SJCRH30 (cell line): ENCODE data around the gene TFG. TPM values are rescaled to one million over a fixed set of nuclear protein-coding genes. Genes with fewer than 3 reads are reported as not detected.
"Not testable (repeated sequence)": the region's sequence is repeated elsewhere in the genome, so short reads cannot be mapped to it uniquely, and the experiment has no call there.

Source experiments
- DNase-seq, 2 experiments: peaks; one replicate each; pipeline ENCODE4 v3.0.0-alpha.2; 2015 to 2020
- H3K27ac ChIP-seq: fragments of 250-450 bp; sonication (Bioruptor Pico); 2 replicates; pipeline ENCODE4 v1.5.1; 2020; ENCODE audit warnings: mild to moderate bottlenecking, moderate library complexity
- H3K27me3 ChIP-seq: fragments of 250-450 bp; sonication (Bioruptor Pico); 2 replicates; pipeline ENCODE4 v1.5.1; 2020; ENCODE audit warnings: mild to moderate bottlenecking, moderate library complexity
- H3K36me3 ChIP-seq: fragments of 250-450 bp; sonication (Bioruptor Pico); 2 replicates; pipeline ENCODE4 v1.5.1; 2020; ENCODE audit warnings: mild to moderate bottlenecking, moderate library complexity
- H3K4me1 ChIP-seq: fragments of 250-450 bp; sonication (Bioruptor Pico); 2 replicates; pipeline ENCODE4 v1.5.1; 2020; ENCODE audit warnings: mild to moderate bottlenecking, moderate library complexity
- H3K4me3 ChIP-seq: fragments of 250-450 bp; sonication (Bioruptor Pico); 2 replicates; pipeline ENCODE4 v1.5.1; 2020; ENCODE audit warnings: mild to moderate bottlenecking, moderate library complexity
- H3K9me3 ChIP-seq: fragments of 250-450 bp; sonication (Bioruptor Pico); replicated peaks from 2 replicates; pipeline ENCODE4 v1.5.1; 2020; ENCODE audit warnings: mild to moderate bottlenecking, moderate library complexity
- total RNA-seq: library from RNA; depleted of rRNA; stranded (reverse); fragments of >200 nt; shearing (Covaris generic); gene quantifications from 2 replicates; pipeline ENCODE4 v1.2.3, GENCODE V29; 2014; rRNA removed

TFG gene
- total RNA-seq, result 161 and 184 TPM in 2 replicates

DNA sequence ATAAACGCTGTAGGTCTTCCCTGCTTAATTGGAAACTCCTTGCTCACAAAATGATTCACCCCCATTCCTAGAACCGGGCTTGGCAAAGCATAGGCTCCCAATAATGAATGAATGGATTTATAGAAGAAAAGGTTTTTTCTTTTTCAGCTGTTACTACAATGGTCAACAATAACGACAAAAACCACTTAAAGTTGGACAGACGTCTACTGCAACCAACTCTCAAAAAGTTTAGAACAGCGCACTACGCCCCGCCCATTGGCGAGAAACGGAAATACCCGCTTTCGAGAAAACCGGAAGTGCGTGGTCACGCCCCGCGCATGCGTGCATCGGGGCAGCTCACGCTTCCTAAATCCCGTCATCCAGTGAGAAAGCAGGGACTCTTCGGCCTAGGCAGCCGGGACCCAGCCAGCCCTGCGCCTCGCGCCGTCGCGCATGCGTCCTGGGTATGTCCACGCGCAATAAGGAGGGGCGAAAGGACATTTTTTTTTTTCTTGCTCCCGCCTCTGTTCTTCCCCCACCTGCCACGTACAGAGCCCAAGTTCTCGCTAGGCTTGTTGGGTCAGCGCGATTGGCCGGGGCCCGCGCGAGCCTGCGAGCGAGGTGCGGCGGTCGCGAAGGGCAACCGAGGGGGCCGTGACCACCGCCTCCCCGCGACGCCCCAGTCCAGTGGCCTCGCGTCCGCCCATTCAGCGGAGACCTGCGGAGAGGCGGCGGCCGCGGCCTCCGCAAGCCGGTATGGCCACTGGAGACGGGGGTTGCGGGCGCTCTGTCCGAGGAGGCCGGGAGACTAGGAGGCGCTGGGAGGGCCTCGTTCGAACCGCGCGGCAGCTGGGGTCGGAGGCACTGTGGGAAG, at the start of gene TFG:
TSS of gene TFG (plus strand) at position 506 of the 853 bp plus-strand sequence. CDS start 4,192 bp downstream, outside the sequence.
- peak; percentile 99 to 100 for DNase-seq
- peak within 1 kb of the TSS; percentile 87 for H3K4me3 ChIP-seq
- H3K4me1 ChIP-seq, result peaks cover 3% of the 10 kb centered on the region; the same call in 1 of the 2 replicates
- no peaks in the 10 kb centered on the region for H3K27me3 ChIP-seq
- peaks cover 17% of the 10 kb centered on the region for H3K36me3 ChIP-seq
- H3K27ac ChIP-seq, result peak within 1 kb of the TSS; percentile 81
- no peaks in the 10 kb centered on the region for H3K9me3 ChIP-seq

GRCh38 chr3:100661294-100661693, 48.0 kb upstream of the TFG start:
- H3K4me1 ChIP-seq, DNase-seq, H3K4me3 ChIP-seq, H3K27ac ChIP-seq, H3K9me3 ChIP-seq, H3K36me3 ChIP-seq, H3K27me3 ChIP-seq: not testable (repeated sequence)

DNA sequence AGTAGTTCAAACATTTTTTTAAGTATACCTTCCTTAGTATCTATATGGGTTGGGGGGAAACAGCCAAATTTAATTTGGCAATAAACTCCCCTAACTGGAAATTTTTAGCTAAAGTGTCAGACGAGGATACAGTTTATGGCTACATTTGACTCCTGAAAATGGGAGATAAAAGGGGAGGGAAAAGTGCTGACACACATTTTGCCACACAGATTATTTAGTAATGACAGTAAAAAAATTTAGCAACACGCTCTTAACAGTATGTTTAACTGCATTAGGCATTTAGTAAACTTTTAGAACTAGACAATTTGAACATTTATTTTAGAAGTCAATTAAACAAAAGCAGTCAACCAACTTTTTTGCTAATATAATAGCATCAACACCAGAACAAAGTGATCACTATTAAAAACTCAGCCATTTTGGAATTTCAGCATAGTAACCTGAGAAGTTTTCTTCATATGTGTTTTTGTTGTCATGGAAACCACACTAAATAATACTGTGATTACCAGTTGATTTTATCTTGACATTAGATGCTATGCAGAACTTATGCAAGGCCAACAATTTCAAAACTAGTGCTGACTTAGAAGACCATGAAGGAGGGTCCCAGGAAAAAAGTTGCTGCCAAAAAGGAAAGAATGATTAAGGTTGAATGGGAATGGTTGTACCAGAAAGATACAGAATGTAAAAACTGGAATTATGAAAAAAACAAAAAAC, 47.0 kb upstream of the TFG start:
- Histone ChIP-seq H3K36me3 (no peaks in the 10 kb centered on the region), H3K4me1 (no peaks in the 10 kb centered on the region), H3K4me3 (no peak overlapping the region), H3K9me3 (no peaks in the 10 kb centered on the region), H3K27me3 (no peaks in the 10 kb centered on the region), H3K27ac (no peak overlapping the region)
- DNase-seq, result no peak

DNA sequence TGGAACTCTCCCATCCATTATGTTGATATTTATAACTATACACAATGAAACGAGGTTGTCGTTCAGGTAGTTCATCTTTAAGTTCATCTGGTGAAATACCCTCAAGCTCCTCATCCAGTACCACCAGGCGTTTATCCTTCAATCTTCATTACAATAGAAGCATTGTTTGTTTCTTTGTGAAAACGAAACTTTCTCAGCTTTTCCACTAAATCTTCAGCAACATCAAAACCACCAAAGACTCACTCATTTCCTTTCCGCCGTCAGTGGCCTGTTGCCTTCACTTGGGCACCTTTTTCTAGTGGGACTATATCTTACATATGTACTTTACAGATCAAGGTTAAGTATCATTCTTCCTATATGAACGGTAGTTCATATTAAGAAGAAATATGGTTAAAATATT, 44.1 kb upstream of the TFG start:
- H3K4me3 ChIP-seq, result peak overlapping the region; percentile 17; the same call in 1 of the 2 replicates
- no peaks in the 10 kb centered on the region for H3K27me3 ChIP-seq
- no peaks in the 10 kb centered on the region for H3K4me1 ChIP-seq
- peak in 1 of 2 experiments; percentile 16 for DNase-seq
- no peak overlapping the region for H3K27ac ChIP-seq
- 0 out of 2 replicates have a peak, but pooled peaks cover 2% of the 10 kb centered on the region for H3K9me3 ChIP-seq
- H3K36me3 ChIP-seq, result no peaks in the 10 kb centered on the region

GRCh38 chr3:100666699-100667098, 42.6 kb upstream of the TFG start:
- H3K4me3 ChIP-seq, H3K27ac ChIP-seq, H3K36me3 ChIP-seq, H3K4me1 ChIP-seq, H3K27me3 ChIP-seq, DNase-seq: not testable (repeated sequence)
- H3K9me3 ChIP-seq, result peaks cover 11% of the 10 kb centered on the region; the same call in 1 of the 2 replicates

DNA sequence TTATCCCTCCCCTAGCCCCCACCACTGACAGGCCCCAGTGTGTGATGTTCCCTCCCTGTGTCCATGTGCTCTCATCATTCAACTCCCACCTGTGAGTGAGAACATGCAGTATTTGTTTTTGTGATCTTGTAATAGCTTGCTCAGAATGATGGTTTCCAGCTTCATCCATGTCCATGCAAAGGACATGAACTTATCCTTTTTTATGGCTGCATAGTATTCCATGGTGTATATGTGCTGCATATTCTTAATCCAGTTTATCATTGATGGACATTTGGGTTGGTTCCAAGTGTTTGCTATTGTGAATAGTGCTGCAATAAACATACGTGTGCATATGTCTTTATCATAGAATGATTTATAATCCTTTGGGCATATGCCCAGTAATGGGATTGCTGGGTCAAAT, 42.0 kb upstream of the TFG start:
- not testable (repeated sequence) for DNase-seq, H3K4me1 ChIP-seq, H3K27me3 ChIP-seq, H3K27ac ChIP-seq, H3K36me3 ChIP-seq, H3K4me3 ChIP-seq
- peaks cover 11% of the 10 kb centered on the region; the same call in 1 of the 2 replicates for H3K9me3 ChIP-seq

GRCh38 chr3:100670995-100671394, 38.3 kb upstream of the TFG start:
- not testable (repeated sequence) for H3K27ac ChIP-seq, H3K36me3 ChIP-seq, H3K4me3 ChIP-seq, H3K27me3 ChIP-seq, H3K4me1 ChIP-seq, DNase-seq
- peaks cover 11% of the 10 kb centered on the region; the same call in 1 of the 2 replicates for H3K9me3 ChIP-seq

DNA sequence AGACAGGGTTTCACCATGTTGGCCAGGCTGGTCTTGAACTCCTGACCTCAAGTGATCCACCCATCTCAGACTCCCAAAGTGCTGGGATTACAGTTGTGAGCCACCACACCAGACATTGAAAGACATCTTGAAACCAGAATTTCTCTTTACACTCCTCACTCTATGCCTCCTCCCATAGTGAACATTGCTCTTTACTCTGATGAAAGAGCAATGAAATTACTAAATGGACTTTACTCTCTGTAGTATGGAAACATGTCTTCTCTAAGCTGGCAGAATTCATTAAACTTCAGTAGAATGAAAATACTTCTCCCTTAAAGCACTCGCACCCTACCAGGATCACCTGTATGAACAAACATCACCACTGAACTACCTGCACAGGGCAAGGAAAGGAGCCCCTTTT, 27.8 kb upstream of the TFG start:
- DNase-seq, result no peak
- Histone ChIP-seq H3K9me3 (peaks cover 2% of the 10 kb centered on the region; the same call in 1 of the 2 replicates), H3K4me1 (no peaks in the 10 kb centered on the region), H3K36me3 (no peaks in the 10 kb centered on the region), H3K4me3 (no peak overlapping the region), H3K27me3 (no peaks in the 10 kb centered on the region), H3K27ac (no peak overlapping the region)

GRCh38 chr3:100682056-100682853, 27.0 kb upstream of the TFG start:
- Histone ChIP-seq H3K4me1 (no peaks in the 10 kb centered on the region), H3K36me3 (no peaks in the 10 kb centered on the region), H3K9me3 (peaks cover 2% of the 10 kb centered on the region; the same call in 1 of the 2 replicates), H3K27ac (no peak overlapping the region), H3K4me3 (no peak overlapping the region), H3K27me3 (no peaks in the 10 kb centered on the region)
- DNase-seq, result no peak

- H3K9me3 ChIP-seq, result peaks cover 2% of the 10 kb centered on the region; the same call in 1 of the 2 replicates
- no peaks in the 10 kb centered on the region for H3K36me3 ChIP-seq
- H3K27ac ChIP-seq, result no peak overlapping the region
- DNase-seq, result no peak
- no peaks in the 10 kb centered on the region for H3K27me3 ChIP-seq
- H3K4me1 ChIP-seq, result no peaks in the 10 kb centered on the region
- H3K4me3 ChIP-seq, result no peak overlapping the region
Observed at GRCh38 chr3:100682854-100683760, 26.2 kb upstream of the TFG start.

DNA sequence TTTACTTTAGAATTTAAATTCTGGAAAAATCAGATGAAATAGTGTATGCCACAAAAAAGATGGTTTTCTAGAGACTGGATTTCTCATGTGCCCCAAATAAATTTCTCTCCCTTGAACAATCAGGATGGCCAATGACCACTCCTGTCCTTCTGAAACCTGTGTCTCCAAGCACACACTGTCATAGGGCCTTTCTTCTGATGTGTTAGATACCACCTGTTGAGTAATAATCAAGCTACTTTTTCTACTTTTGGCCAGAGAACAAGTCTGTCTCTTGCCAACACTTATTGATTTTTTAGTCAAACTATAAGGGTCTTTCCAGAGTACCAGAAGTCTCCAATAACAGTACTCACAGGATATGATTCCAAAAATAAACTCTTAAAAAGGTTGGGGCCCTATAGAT, 16.1 kb upstream of the TFG start:
- Histone ChIP-seq H3K4me3 (no peak overlapping the region), H3K36me3 (no peaks in the 10 kb centered on the region), H3K4me1 (peaks cover 24% of the 10 kb centered on the region), H3K27ac (no peak overlapping the region), H3K9me3 (0 out of 2 replicates have a peak, but pooled peaks cover 3% of the 10 kb centered on the region), H3K27me3 (no peaks in the 10 kb centered on the region)
- no peak for DNase-seq

- Histone ChIP-seq H3K36me3 (no peaks in the 10 kb centered on the region), H3K27me3 (no peaks in the 10 kb centered on the region), H3K9me3 (no peaks in the 10 kb centered on the region), H3K4me1 (peaks cover 24% of the 10 kb centered on the region), H3K4me3 (no peak overlapping the region), H3K27ac (no peak overlapping the region)
- peak in 1 of 2 experiments; percentile 34 for DNase-seq
Observed at GRCh38 chr3:100695696-100696095, 13.6 kb upstream of the TFG start.

DNA sequence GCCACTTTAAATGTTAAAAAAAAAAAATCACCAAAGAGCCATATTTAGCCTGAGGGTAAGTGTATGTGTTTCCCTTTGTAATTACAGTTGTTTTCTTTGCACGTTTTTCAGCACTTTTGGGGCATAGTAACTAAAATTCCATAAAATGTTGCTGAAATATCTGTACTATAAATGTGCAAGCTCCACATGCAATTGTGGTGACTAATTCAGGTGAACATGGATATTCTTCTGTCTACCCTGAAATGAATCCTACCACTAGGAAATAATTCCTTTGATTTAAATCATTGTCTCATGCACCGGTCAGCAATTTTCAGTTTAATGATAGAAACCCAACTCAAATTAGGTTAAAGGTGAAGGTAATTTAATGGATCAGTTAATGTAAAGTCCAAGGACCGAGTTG, 13.1 kb upstream of the TFG start:
- no peak overlapping the region for H3K4me3 ChIP-seq
- no peak overlapping the region for H3K27ac ChIP-seq
- no peaks in the 10 kb centered on the region for H3K27me3 ChIP-seq
- DNase-seq, result no peak
- no peaks in the 10 kb centered on the region for H3K36me3 ChIP-seq
- H3K4me1 ChIP-seq, result peaks cover 24% of the 10 kb centered on the region
- H3K9me3 ChIP-seq, result no peaks in the 10 kb centered on the region

- no peak for DNase-seq
Observed at GRCh38 chr3:100697172-100697571, 12.1 kb upstream of the TFG start.

More at GRCh38 chr3:100697172-100697571, 12.1 kb upstream of the TFG start:
- Histone ChIP-seq H3K4me3 (no peak overlapping the region), H3K27me3 (no peaks in the 10 kb centered on the region), H3K9me3 (no peaks in the 10 kb centered on the region), H3K27ac (no peak overlapping the region), H3K36me3 (no peaks in the 10 kb centered on the region), H3K4me1 (peaks cover 24% of the 10 kb centered on the region)
